ENCODE data around the gene CENPV. TPM values are rescaled to one million over a fixed set of nuclear protein-coding genes. Genes with fewer than 3 reads are reported as not detected.

The CENPV gene
- total and polyA plus RNA-seq, 2 of the 13 experiments (the other 11 are each of a cell fraction or from before 2014, with no cell fraction given), result 193 to 292 TPM

- TF ChIP-seq ATF2 (CRISPR knock-in tag; IDR thresholded peaks at IDR 0.05), result peak; percentile 69
- peak; percentile 76; the same call in 1 of the 2 replicates for TF ChIP-seq REPIN1 (CRISPR knock-in tag; IDR thresholded peaks at IDR 0.05; ENCODE audit: borderline replicate concordance, low read depth)
- TF ChIP-seq REXO4 (CRISPR knock-in tag; IDR thresholded peaks at IDR 0.05; ENCODE audit: borderline replicate concordance), result no peak
- 0 out of 2 replicates have a peak, but pooled peaks have one; percentile 39 for TF ChIP-seq ZXDC (CRISPR knock-in tag; IDR thresholded peaks at IDR 0.05)
- TF ChIP-seq LCORL (IDR thresholded peaks at IDR 0.05), result no peak
- TF ChIP-seq LCORL (CRISPR knock-in tag; IDR thresholded peaks at IDR 0.05), result peak; percentile 59; the same call in 1 of the 2 replicates
- no peak for TF ChIP-seq ZFP90 (CRISPR knock-in tag; IDR thresholded peaks at IDR 0.05; ENCODE audit: borderline replicate concordance)
- TF ChIP-seq ZNF615 (CRISPR knock-in tag; IDR thresholded peaks at IDR 0.05; ENCODE audit: borderline replicate concordance), result 0 out of 2 replicates have a peak, but pooled peaks have one; percentile 29
- no peak for TF ChIP-seq PLRG1 (conservative IDR thresholded peaks at IDR 0.05)
- TF ChIP-seq ZNF674 (CRISPR knock-in tag; IDR thresholded peaks at IDR 0.05; ENCODE audit: low read depth), result no peak
- TF ChIP-seq NFKBIZ (CRISPR knock-in tag; IDR thresholded peaks at IDR 0.05), result no peak
- TF ChIP-seq ZNF788 (CRISPR knock-in tag; IDR thresholded peaks at IDR 0.05; ENCODE audit: borderline replicate concordance), result peak; percentile 65
- peak; percentile 78 for TF ChIP-seq ZEB1 (IDR thresholded peaks at IDR 0.05; ENCODE audit: insufficient replicate concordance, low read depth)
- TF ChIP-seq ZNF652 (CRISPR knock-in tag; IDR thresholded peaks at IDR 0.05; ENCODE audit: borderline replicate concordance, low read depth), result no peak
- TF ChIP-seq ZNF780A (CRISPR knock-in tag; IDR thresholded peaks at IDR 0.05), result no peak
- no peak for TF ChIP-seq ZNF639 (CRISPR knock-in tag; conservative IDR thresholded peaks at IDR 0.05)
- no peak; the same call in 1 of the 2 replicates for TF ChIP-seq ZNF235 (CRISPR knock-in tag; IDR thresholded peaks at IDR 0.05; ENCODE audit: borderline replicate concordance)
- 0 out of 2 replicates have a peak, but pooled peaks have one; percentile 27 for TF ChIP-seq ZNF768 (CRISPR knock-in tag; IDR thresholded peaks at IDR 0.05)
- peak; percentile 94 for TF ChIP-seq ATF1 (CRISPR knock-in tag; IDR thresholded peaks at IDR 0.05)
- TF ChIP-seq PAWR (CRISPR knock-in tag; IDR thresholded peaks at IDR 0.05; ENCODE audit: borderline replicate concordance), result no peak
- 0 out of 2 replicates have a peak, but pooled peaks have one; percentile 62 for TF ChIP-seq ZNF253 (CRISPR knock-in tag; IDR thresholded peaks at IDR 0.05; ENCODE audit: borderline replicate concordance)
- TF ChIP-seq ZNF24 (IDR thresholded peaks at IDR 0.05), result peak; percentile 73; the same call in 1 of the 2 replicates
- TF ChIP-seq ZNF446 (CRISPR knock-in tag; IDR thresholded peaks at IDR 0.05), result 0 out of 2 replicates have a peak, but pooled peaks have one; percentile 68
- TF ChIP-seq CREBL2 (CRISPR knock-in tag; IDR thresholded peaks at IDR 0.05; ENCODE audit: borderline replicate concordance), result no peak
- no peak for TF ChIP-seq MAFK (conservative IDR thresholded peaks at IDR 0.05 in 1 of 2, IDR thresholded peaks at IDR 0.05 in 1 of 2; ENCODE audit: low read length in 2 of 2)
Observed at GRCh38 chr17:16380640-16381495, 27.6 kb upstream of the CENPV start, which contains the start of gene UBB (continued).

Data from HepG2 (cell line).